ENCODE data around the gene CFAP61. TPM values are rescaled to one million over a fixed set of nuclear protein-coding genes. Genes with fewer than 3 reads are reported as not detected.
A peak's percentile ranks its signal among the peaks of the same experiment; 100 is the strongest.

Gene CFAP61
- total RNA-seq, 5 donors from 2014 or later (not counting 1 experiment from before 2014, with no cell fraction given), result not detected

- peaks cover 51 to 57% of the 10 kb centered on the region in 2 donors for H3K27me3 Mint-ChIP-seq
- H3K27ac ChIP-seq (ENCODE audit: low read length), result no peak overlapping the region
- no peaks in the 10 kb centered on the region for H3K36me3 ChIP-seq (ENCODE audit: control insufficient read depth in 2 of 2, extremely low read depth in 1 of 2, insufficient read depth in 1 of 2, low read length in 1 of 2)
- no peak for ATAC-seq (replicated peaks in 1 of 4)
- H3K9me3 Mint-ChIP-seq, result no peaks in the 10 kb centered on the region
- POLR2A ChIA-PET, result no interaction called here
- H3K36me3 Mint-ChIP-seq, result no peaks in the 10 kb centered on the region
- peaks cover 26 to 49% of the 10 kb centered on the region in 2 experiments for H3K27me3 ChIP-seq (replicated peaks in 1 of 2; ENCODE audit: control insufficient read depth in 2 of 2, extremely low read depth in 1 of 2, insufficient read depth in 2 of 2, low read length in 1 of 2)
- no peak overlapping the region for H3K27ac Mint-ChIP-seq
- H3K4me1 ChIP-seq (ENCODE audit: control insufficient read depth in 1 of 2, extremely low read depth in 1 of 2, insufficient read depth in 2 of 2, low read length in 2 of 2), result peaks cover 0 to 12% of the 10 kb centered on the region in 2 experiments
- WGBS (ENCODE audit: insufficient coverage), result 5% methylated on average over 78 of the region's 86 CpGs
- no peaks in the 10 kb centered on the region for H3K9me3 ChIP-seq
- CTCF ChIA-PET, result no interaction called here
- DNase-seq, result no peak
- no peak overlapping the region for H3K4me3 ChIP-seq (ENCODE audit: control insufficient read depth in 1 of 2, extremely low read depth in 1 of 2, low read length in 1 of 2)
- H3K4me3 Mint-ChIP-seq, result peak overlapping the region; percentile 51 to 82 (median 62)
- H3K4me1 Mint-ChIP-seq, result peaks cover 6 to 17% (median 15%) of the 10 kb centered on the region in 3 donors
These were observed 317.1 kb downstream of the CFAP61 start for GRCh38 chr20:20369250-20370093.

- WGBS (ENCODE audit: insufficient coverage), result no CpG with 5 or more reads among the region's 10 CpGs
These were observed 317.8 kb downstream of the CFAP61 start for GRCh38 chr20:20370094-20370575.

GRCh38 chr20:20371083-20371482 lies 318.8 kb downstream of the CFAP61 start:
- ChIA-PET CTCF (no interaction called here), POLR2A (no interaction called here)
- no peaks in the 10 kb centered on the region for H3K36me3 Mint-ChIP-seq
- no peak overlapping the region for H3K27ac Mint-ChIP-seq
- no peak overlapping the region for H3K4me3 Mint-ChIP-seq
- H3K4me1 ChIP-seq (ENCODE audit: control insufficient read depth in 1 of 2, extremely low read depth in 1 of 2, insufficient read depth in 2 of 2, low read length in 2 of 2), result peaks cover 0 to 11% of the 10 kb centered on the region in 2 experiments
- no peak for ATAC-seq (replicated peaks in 1 of 4)
- H3K27me3 Mint-ChIP-seq, result peaks cover 51 to 54% of the 10 kb centered on the region in 2 donors
- H3K9me3 Mint-ChIP-seq, result no peaks in the 10 kb centered on the region
- H3K4me1 Mint-ChIP-seq, result peaks cover 6 to 11% (median 10%) of the 10 kb centered on the region in 3 donors
- no peak overlapping the region for H3K4me3 ChIP-seq (ENCODE audit: control insufficient read depth in 1 of 2, extremely low read depth in 1 of 2, low read length in 1 of 2)
- peaks cover 20 to 35% of the 10 kb centered on the region in 2 experiments for H3K27me3 ChIP-seq (replicated peaks in 1 of 2; ENCODE audit: control insufficient read depth in 2 of 2, extremely low read depth in 1 of 2, insufficient read depth in 2 of 2, low read length in 1 of 2)
- H3K27ac ChIP-seq (ENCODE audit: low read length), result no peak overlapping the region
- H3K36me3 ChIP-seq (ENCODE audit: control insufficient read depth in 2 of 2, extremely low read depth in 1 of 2, insufficient read depth in 1 of 2, low read length in 1 of 2), result no peaks in the 10 kb centered on the region
- DNase-seq, result no peak
- WGBS (ENCODE audit: insufficient coverage), result 29% methylated on average over 5 of the region's 7 CpGs
- H3K9me3 ChIP-seq, result no peaks in the 10 kb centered on the region

More at GRCh38 chr20:20370094-20370575, 317.8 kb downstream of the CFAP61 start:
- Histone ChIP-seq H3K4me1 (ENCODE audit: control insufficient read depth in 1 of 2, extremely low read depth in 1 of 2, insufficient read depth in 2 of 2, low read length in 2 of 2) (peaks cover 0 to 11% of the 10 kb centered on the region in 2 experiments), H3K4me3 (ENCODE audit: control insufficient read depth in 1 of 2, extremely low read depth in 1 of 2, low read length in 1 of 2) (no peak overlapping the region), H3K27me3 (replicated peaks in 1 of 2; ENCODE audit: control insufficient read depth in 2 of 2, extremely low read depth in 1 of 2, insufficient read depth in 2 of 2, low read length in 1 of 2) (peaks cover 26 to 42% of the 10 kb centered on the region in 2 experiments), H3K27ac (ENCODE audit: low read length) (no peak overlapping the region), H3K36me3 (ENCODE audit: control insufficient read depth in 2 of 2, extremely low read depth in 1 of 2, insufficient read depth in 1 of 2, low read length in 1 of 2) (no peaks in the 10 kb centered on the region), H3K9me3 (no peaks in the 10 kb centered on the region)
- DNase-seq, result no peak
- no peaks in the 10 kb centered on the region for H3K9me3 Mint-ChIP-seq
- H3K4me1 Mint-ChIP-seq, result peaks cover 6 to 17% (median 15%) of the 10 kb centered on the region in 3 donors
- ChIA-PET POLR2A (interaction anchor here in 1 of 2 donors (0.5 kb wide), 1 partner anchor 40 kb away, joined by 3 read pairs; no protein-coding TSS in a partner anchor), CTCF (no interaction called here)
- peaks cover 54 to 57% of the 10 kb centered on the region in 2 donors for H3K27me3 Mint-ChIP-seq
- H3K27ac Mint-ChIP-seq, result no peak overlapping the region
- no peaks in the 10 kb centered on the region for H3K36me3 Mint-ChIP-seq
- ATAC-seq (replicated peaks in 1 of 4), result no peak
- H3K4me3 Mint-ChIP-seq, result peak overlapping the region; percentile 51 to 82 (median 62)

- POLR2A ChIA-PET, result no interaction called here
- Mint-ChIP-seq H3K4me3 (no peak overlapping the region), H3K36me3 (no peaks in the 10 kb centered on the region), H3K27ac (no peak overlapping the region), H3K27me3 (peaks cover 48 to 51% of the 10 kb centered on the region in 2 donors), H3K4me1 (peaks cover 6 to 9% (median 8%) of the 10 kb centered on the region in 3 donors), H3K9me3 (no peaks in the 10 kb centered on the region)
- no CpG with 5 or more reads among the region's 3 CpGs for WGBS (ENCODE audit: insufficient coverage)
- peaks cover 0 to 10% of the 10 kb centered on the region in 2 experiments for H3K4me1 ChIP-seq (ENCODE audit: control insufficient read depth in 1 of 2, extremely low read depth in 1 of 2, insufficient read depth in 2 of 2, low read length in 2 of 2)
- no peak overlapping the region for H3K27ac ChIP-seq (ENCODE audit: low read length)
- no peak overlapping the region for H3K4me3 ChIP-seq (ENCODE audit: control insufficient read depth in 1 of 2, extremely low read depth in 1 of 2, low read length in 1 of 2)
- no peaks in the 10 kb centered on the region for H3K9me3 ChIP-seq
- H3K27me3 ChIP-seq (replicated peaks in 1 of 2; ENCODE audit: control insufficient read depth in 2 of 2, extremely low read depth in 1 of 2, insufficient read depth in 2 of 2, low read length in 1 of 2), result peaks cover 20 to 31% of the 10 kb centered on the region in 2 experiments
- ATAC-seq (replicated peaks in 1 of 4) (no peak), DNase-seq (no peak)
- H3K36me3 ChIP-seq (ENCODE audit: control insufficient read depth in 2 of 2, extremely low read depth in 1 of 2, insufficient read depth in 1 of 2, low read length in 1 of 2), result no peaks in the 10 kb centered on the region
- CTCF ChIA-PET, result no interaction called here
These were observed 319.3 kb downstream of the CFAP61 start for GRCh38 chr20:20371681-20372080.

GRCh38 chr20:20373091-20373571 lies 320.8 kb downstream of the CFAP61 start:
- Histone ChIP-seq H3K9me3 (no peaks in the 10 kb centered on the region), H3K36me3 (ENCODE audit: control insufficient read depth in 2 of 2, extremely low read depth in 1 of 2, insufficient read depth in 1 of 2, low read length in 1 of 2) (no peaks in the 10 kb centered on the region), H3K4me3 (ENCODE audit: control insufficient read depth in 1 of 2, extremely low read depth in 1 of 2, low read length in 1 of 2) (no peak overlapping the region), H3K27me3 (replicated peaks in 1 of 2; ENCODE audit: control insufficient read depth in 2 of 2, extremely low read depth in 1 of 2, insufficient read depth in 2 of 2, low read length in 1 of 2) (peaks cover 18 to 21% of the 10 kb centered on the region in 2 experiments), H3K4me1 (ENCODE audit: control insufficient read depth in 1 of 2, extremely low read depth in 1 of 2, insufficient read depth in 2 of 2, low read length in 2 of 2) (peaks cover 0 to 4% of the 10 kb centered on the region in 2 experiments), H3K27ac (ENCODE audit: low read length) (no peak overlapping the region)
- peaks cover 6% of the 10 kb centered on the region in 3 donors for H3K4me1 Mint-ChIP-seq
- H3K9me3 Mint-ChIP-seq, result no peaks in the 10 kb centered on the region
- no peak overlapping the region for H3K27ac Mint-ChIP-seq
- 65% methylated on average over 17 of the region's 17 CpGs for WGBS (ENCODE audit: insufficient coverage)
- peaks cover 46 to 51% of the 10 kb centered on the region in 2 donors for H3K27me3 Mint-ChIP-seq
- no peaks in the 10 kb centered on the region for H3K36me3 Mint-ChIP-seq
- POLR2A ChIA-PET, result interaction anchor here in 1 of 2 donors (0.7 kb wide), 1 partner anchor 733 kb away, joined by 3 read pairs; no protein-coding TSS in a partner anchor
- H3K4me3 Mint-ChIP-seq, result no peak overlapping the region
- no peak for DNase-seq
- no peak for ATAC-seq (replicated peaks in 1 of 4)
- CTCF ChIA-PET, result no interaction called here

- Mint-ChIP-seq H3K4me3 (no peak overlapping the region), H3K27ac (no peak overlapping the region), H3K36me3 (no peaks in the 10 kb centered on the region), H3K27me3 (peaks cover 47 to 54% of the 10 kb centered on the region in 2 donors), H3K4me1 (no peaks in the 10 kb centered on the region), H3K9me3 (peaks cover 0 to 1% (median 0%) of the 10 kb centered on the region in 3 donors)
- CTCF ChIA-PET, result no interaction called here
- POLR2A ChIA-PET, result no interaction called here
- WGBS (ENCODE audit: insufficient coverage), result 72% methylated on average over 6 of the region's 8 CpGs
- Histone ChIP-seq H3K36me3 (ENCODE audit: control insufficient read depth in 2 of 2, extremely low read depth in 1 of 2, insufficient read depth in 1 of 2, low read length in 1 of 2) (no peaks in the 10 kb centered on the region), H3K27ac (ENCODE audit: low read length) (no peak overlapping the region), H3K9me3 (no peaks in the 10 kb centered on the region), H3K27me3 (replicated peaks in 1 of 2; ENCODE audit: control insufficient read depth in 2 of 2, extremely low read depth in 1 of 2, insufficient read depth in 2 of 2, low read length in 1 of 2) (peaks cover 15 to 18% of the 10 kb centered on the region in 2 experiments), H3K4me3 (ENCODE audit: control insufficient read depth in 1 of 2, extremely low read depth in 1 of 2, low read length in 1 of 2) (no peak overlapping the region), H3K4me1 (ENCODE audit: control insufficient read depth in 1 of 2, extremely low read depth in 1 of 2, insufficient read depth in 2 of 2, low read length in 2 of 2) (no peaks in the 10 kb centered on the region)
- ATAC-seq (replicated peaks in 1 of 4) (no peak), DNase-seq (no peak)
These were observed 323.5 kb downstream of the CFAP61 start for GRCh38 chr20:20375862-20376261.

All from T-cell (primary cell).